ENCODE data around the gene ROR1.

Gene ROR1

GRCh38 chr1:64114012-64114525 is 340.3 kb downstream of the ROR1 start:
- DNase-seq: no peak

DNA sequence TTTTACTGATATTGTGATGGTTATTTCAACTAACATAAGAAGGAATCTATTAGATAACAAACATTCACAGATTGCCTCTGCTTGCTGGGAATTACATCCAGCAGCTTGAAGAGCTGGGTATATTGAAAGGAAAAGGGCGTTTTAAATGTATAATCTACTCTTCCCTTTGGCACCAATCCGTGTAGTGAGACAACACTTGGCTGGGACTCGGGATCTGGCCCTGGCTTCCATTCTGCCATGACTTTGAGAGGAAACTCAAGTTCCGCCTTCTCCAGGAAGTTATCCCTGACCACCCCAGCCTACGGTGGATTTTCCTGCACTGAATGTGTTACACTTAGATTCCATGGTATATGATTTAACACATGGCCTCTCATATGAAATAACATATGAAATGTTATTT is 342.7 kb downstream of the ROR1 start:
- no peak for DNase-seq

- no peak for DNase-seq
Observed at GRCh38 chr1:64117492-64117891, 343.7 kb downstream of the ROR1 start.

- DNase-seq: no peak
Observed at GRCh38 chr1:64121766-64122385, 348.1 kb downstream of the ROR1 start.

DNA sequence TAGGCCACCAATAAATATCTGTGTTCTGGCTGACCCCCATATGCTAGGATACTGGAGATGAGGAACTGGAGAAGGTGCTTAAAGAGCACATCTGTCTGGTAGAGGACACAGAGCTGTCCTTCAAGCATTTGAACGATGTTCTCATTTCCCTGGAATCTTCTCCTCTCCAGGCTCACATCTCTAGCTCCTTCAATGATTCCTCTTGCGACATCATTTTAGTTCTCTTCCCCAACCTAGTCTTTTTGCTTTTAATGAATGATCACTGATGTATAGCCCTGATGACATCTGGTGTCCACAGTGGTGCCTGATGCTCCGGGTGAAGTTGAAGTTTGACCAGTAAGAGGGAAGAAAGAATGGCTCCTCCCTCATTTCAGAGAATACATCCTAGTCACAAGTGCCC is 348.8 kb downstream of the ROR1 start:
- no peak for DNase-seq

DNA sequence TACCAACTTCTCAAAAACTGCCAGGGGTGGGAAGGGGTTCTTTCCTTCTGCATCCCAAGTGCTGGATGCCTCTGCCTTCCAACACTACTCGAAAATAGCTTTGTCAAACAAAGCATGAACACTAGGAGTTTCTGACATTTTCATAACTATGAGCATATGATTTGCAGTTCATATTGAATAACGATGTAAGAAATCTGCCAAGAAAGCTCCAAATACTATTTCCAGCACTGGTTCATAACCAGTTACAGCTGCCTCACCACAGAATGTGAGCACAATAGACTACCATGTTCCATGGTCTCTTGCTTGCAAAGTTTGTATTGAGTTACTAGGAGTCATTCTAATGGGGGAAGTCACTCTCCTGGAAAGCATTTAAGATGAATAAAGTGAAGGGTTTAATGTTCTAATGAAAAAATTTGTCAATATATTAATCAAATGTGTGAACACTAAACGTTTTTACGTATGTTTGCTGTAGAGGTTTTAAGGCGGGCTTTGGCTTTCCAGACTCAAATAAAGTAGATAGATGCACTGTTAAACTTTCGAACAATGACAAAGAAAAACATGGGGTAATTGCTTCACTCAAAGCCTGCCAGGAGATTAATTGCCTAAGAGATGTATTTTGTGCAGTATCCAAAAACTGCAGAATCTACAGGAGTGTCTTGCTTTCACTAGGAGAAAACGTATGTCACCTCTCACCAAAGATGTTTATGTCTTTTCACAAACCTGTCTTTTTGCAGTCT is 351.1 kb downstream of the ROR1 start:
- DNase-seq: no peak

DNA sequence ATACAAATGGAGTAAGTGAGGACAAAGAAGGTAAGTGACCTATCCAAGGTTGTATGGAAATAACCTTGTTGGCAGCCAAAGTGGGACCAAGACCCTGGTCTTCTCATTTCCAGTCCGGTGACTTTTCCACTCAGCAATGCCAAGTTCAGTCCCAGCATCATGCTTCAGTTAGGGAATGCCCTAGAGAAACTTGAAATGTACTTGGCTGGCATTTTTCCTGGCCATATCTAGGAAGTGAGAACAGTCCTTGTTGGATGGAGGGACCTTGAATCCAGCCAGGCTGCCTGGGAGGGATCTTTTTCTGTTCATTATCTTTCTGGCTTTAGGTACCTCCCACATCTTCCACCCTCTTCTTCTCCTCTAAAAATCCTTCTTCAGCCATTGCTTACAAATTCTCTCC is 352.8 kb downstream of the ROR1 start:
- no peak for DNase-seq

DNA sequence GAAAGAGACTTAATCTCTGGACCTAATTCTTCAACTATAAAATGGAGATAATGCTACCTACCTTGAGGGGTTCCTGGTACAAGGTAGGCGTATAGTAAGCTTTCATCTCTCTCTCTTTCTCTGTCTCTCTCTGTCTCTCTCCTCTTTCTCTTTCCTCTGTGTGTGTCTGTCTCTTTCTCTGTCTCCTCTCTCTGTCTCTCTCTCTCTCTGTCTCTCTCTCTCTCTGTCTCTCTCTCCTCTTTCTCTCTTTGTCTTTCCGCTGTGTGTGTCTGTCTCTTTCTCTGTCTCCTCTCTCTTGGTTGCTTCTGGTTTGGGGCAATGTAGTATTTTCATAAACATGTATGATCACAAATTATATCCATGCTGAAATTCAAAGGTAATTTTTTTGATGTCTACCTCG is 353.5 kb downstream of the ROR1 start:
- no peak for DNase-seq

- no peak for DNase-seq
Observed at GRCh38 chr1:64129701-64130100, 355.9 kb downstream of the ROR1 start.

DNA sequence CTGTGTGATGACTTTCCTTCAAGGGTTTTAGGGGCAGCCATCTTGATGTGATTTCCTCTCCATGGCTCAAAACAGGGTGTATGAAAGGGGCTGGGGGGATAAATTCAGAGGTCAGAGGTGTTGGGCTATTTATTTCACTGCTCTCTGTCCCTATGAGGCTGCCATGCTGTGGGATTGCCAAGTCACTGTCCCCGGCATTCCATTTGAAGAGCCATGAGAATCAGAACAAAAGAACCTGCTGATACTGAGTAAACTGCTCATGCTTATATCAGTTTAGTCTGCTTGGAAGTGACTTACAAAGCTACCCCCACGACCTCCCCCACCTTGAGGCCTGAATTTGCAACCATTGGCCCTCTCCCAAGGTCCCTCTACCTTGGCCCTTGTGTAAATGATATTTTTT is 357.3 kb downstream of the ROR1 start:
- no peak for DNase-seq

DNA sequence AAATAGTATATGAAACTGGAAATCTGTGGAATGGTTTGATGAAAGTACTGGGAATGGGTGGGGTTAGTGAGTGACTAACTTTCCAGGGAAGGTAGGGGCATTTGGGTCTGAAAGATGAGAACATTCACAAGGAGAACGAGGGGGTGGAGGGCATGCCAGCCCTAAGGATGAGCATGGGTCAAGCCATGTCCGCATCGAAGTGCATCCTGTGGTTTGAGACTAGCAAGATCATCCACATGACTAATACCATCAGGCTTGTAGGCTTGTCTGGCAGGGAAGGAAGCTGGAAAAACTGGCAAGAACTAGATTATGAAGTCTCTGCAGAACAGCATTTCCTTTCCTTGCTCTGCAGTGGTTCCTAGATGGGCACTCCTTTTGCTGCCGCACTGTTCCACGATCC is 359.2 kb downstream of the ROR1 start:
- no peak for DNase-seq

- no peak for DNase-seq
Observed at GRCh38 chr1:64135462-64136223, 361.8 kb downstream of the ROR1 start.

- DNase-seq: no peak
Observed at GRCh38 chr1:64136296-64136695, 362.5 kb downstream of the ROR1 start.

DNA sequence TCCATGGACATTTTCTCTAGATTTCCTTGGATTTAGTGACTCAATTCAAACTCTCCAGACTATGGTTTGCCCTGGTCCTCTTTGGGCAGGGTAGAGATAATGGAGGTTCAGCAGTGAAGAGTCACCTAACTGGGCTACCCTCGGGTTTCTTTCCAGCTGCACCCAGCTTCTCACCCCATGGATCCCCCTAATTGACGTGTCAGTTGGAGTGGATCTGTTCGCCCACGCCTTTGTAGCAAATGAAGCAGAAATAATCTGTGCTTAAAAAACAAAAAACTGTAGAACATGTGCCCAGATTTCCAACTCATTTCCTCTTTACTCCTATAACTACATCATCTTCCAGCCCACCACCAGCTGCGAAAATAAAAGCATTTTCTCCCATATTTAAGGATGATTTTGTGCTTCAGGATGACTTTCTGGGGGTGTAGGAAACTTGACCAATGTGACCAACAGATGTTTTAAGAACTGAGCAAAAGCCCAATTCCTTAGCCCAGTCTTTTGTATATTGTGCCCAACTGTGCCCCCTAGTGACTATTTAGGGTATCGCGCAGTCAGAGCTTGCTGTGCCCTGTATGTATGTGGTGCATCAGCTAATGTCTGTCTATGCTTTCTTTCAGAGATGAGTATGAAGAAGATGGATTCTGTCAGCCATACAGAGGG is 363.1 kb downstream of the ROR1 start:
- DNase-seq: peak; percentile 88

- DNase-seq: no peak
Observed at GRCh38 chr1:64137412-64137803, 363.6 kb downstream of the ROR1 start.

DNA sequence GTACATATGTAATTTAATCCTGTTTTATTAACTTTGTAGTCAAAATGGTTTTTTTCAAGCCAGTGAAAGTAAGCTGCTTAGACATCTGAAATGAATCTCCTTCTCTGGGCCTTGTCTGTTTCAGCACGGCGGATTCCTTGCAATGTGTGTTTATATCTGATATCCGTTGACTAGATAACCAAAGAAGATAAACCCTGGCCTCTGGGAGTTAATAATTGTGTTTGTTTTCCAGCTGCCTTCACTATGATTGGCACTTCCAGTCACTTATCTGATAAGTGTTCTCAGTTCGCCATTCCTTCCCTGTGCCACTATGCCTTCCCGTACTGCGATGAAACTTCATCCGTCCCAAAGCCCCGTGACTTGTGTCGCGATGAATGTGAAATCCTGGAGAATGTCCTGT is 366.1 kb downstream of the ROR1 start:
- no peak for DNase-seq

DNA sequence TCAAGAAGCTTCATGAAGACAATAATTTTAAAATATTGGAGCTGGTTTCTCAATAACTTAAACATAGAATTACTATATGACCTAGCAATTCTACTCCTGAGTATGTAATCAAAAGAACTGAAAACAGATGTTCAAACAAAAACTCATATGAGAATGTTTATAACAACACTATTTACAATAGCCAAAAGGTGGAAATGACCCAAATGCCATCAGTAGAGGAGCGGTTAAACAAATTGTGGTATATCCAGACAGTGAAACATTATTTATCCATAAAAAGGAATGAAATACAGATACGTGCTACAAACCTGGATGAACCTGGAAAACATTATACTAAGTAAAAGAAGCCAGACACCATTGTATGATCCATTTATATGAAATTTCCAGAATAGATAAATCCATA is 366.8 kb downstream of the ROR1 start:
- no peak for DNase-seq

DNA sequence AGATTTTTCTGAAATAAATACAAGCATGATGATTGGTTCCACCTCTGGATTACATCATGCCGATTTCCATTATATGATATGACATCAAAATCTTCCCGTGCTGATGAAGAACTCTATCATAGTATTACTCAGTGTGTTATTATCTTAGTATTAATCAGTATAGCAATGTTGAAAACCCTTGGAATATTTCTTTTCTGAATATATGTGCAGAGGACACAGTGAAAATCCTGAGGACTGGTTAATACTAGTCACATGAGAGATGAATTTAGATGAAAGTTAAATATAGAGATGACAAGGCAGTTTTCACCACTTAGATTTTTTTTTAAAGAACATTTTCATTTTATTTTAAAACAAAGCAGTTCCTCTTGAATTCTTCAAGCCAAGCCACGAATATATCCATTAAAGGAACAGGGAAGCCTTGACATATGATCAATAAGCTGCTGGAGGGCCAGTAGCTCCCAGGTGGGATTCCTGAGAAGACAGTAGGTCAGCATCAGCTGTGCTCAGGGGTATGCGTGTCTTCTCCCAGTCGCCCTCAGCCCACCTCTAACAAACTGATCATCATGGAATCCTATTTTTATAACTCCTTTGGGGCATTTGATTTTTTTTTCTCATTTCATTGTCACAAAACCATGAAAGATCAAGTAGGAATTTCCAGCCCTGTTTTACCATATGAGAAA is 373.4 kb downstream of the ROR1 start:
- DNase-seq: no peak

GRCh38 chr1:64147759-64148158 is 373.9 kb downstream of the ROR1 start:
- DNase-seq: no peak

GRCh38 chr1:64150266-64150665 is 376.4 kb downstream of the ROR1 start:
- DNase-seq: no peak

GRCh38 chr1:64150729-64151230 is 377.0 kb downstream of the ROR1 start:
- DNase-seq: no peak

- DNase-seq: no peak
Observed at GRCh38 chr1:64155278-64155677, 381.5 kb downstream of the ROR1 start.

Data from right forelimb (tissue), 1 donor.